ENCODE results near the gene ANO9. TPM values are rescaled to one million over a fixed set of nuclear protein-coding genes. Genes with fewer than 3 reads are reported as not detected.

ANO9 gene
- total RNA-seq, 4 donors from 2014 or later: 11.0 to 22.1 (median 16.2) TPM

DNA sequence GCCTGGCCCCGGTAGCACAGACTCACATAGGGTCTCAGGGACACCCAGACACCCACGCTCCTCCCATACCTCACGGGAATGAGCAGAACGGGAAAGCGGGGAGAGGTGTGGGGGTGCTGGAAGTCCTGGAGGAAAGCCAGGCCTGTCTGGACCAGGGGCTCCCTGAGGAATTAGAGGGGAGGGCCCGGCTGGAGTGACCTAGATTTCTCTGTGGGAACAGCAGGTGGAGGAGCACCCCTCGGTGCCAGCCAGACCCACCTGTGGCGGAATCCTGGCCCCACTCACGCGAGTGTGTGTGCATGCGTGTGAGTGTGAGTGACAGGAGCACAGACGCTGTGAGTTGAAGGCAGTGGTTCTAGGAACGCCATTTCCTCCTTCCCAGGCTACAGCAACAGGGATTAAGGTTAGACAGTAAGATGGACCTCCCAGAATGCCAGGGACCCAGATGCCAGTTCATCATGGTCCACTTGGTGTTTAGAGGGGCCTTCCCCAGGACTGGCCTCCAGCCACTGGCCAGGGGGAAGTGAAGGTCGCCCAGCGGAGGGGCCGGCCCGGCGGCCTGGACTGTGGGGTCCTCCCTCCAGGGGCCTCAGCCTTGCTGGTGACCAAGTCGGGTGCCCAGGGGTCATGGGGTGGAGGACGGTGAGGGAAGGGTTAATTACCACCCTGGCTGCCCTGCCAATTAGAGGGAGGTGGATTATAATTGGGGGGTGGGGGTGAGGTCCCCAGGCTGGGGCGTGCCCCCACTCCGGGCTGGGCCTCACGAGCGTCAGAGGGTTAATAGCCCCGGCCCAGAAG lies 46.8 kb downstream of the ANO9 start:
- intact Hi-C loops (cut with DNase I): no loop called here
- Histone ChIP-seq H3K9me3 (no peaks in the 10 kb centered on the region), H3K27me3 (peaks cover 0 to 33% (median 2%) of the 10 kb centered on the region in 4 donors), H3K27ac (peak overlapping the region; percentile 87 to 97 (median 95)), H3K4me3 (peak overlapping the region; percentile 65 to 74 (median 68)), H3K4me1 (peaks cover 8 to 47% (median 19%) of the 10 kb centered on the region in 3 donors), H3K36me3 (peaks cover 0 to 28% (median 0%) of the 10 kb centered on the region in 3 donors)
- DNase-seq: no peak
- TF ChIP-seq POLR2A (IDR thresholded peaks at IDR 0.05) (no peak), CTCF (IDR thresholded peaks at IDR 0.05) (no peak)
- WGBS, 2 donors: 30 to 42% methylated on average over 4 to 18 of the region's 25 CpGs

GRCh38 chr11:394034-394857 lies 47.6 kb downstream of the ANO9 start, which contains the start of gene PKP3:
Gene PKP3 (plus strand): TSS chr11:394209. CDS start chr11:394293, 84 bp downstream.
- DNase-seq: no peak
- Histone ChIP-seq H3K27ac (peak within 1 kb of the TSS; percentile 87 to 97 (median 95)), H3K27me3 (peaks cover 0 to 28% (median 0%) of the 10 kb centered on the region in 4 donors)

GRCh38 chr11:393219-394033 lies 48.4 kb downstream of the ANO9 start:
- H3K4me1 ChIP-seq: peaks cover 8 to 46% (median 19%) of the 10 kb centered on the region in 3 donors
- no peak for DNase-seq
- no peaks in the 10 kb centered on the region for H3K9me3 ChIP-seq
- WGBS, 2 donors: 0 to 19% methylated on average over 1 to 3 of the region's 17 CpGs
- H3K4me3 ChIP-seq: peak overlapping the region; percentile 65 to 74 (median 68)
- H3K27me3 ChIP-seq: peaks cover 0 to 22% (median 0%) of the 10 kb centered on the region in 4 donors
- H3K36me3 ChIP-seq: peaks cover 0 to 15% (median 0%) of the 10 kb centered on the region in 3 donors
- H3K27ac ChIP-seq: peak overlapping the region; percentile 87 to 97 (median 95)
- TF ChIP-seq POLR2A (IDR thresholded peaks at IDR 0.05) (peak in 2 of 4 donors; percentile 31 to 64), CTCF (IDR thresholded peaks at IDR 0.05) (no peak)
- intact Hi-C loops (cut with DNase I): no loop called here

More at GRCh38 chr11:394034-394857, 47.6 kb downstream of the ANO9 start, which contains the start of gene PKP3:
- H3K4me1 ChIP-seq: peaks cover 8 to 46% (median 19%) of the 10 kb centered on the region in 3 donors
- TF ChIP-seq CTCF (IDR thresholded peaks at IDR 0.05): peak in 1 of 6 experiments; percentile 4
- TF ChIP-seq POLR2A (IDR thresholded peaks at IDR 0.05): peak in 3 of 4 donors; percentile 16 to 77 (median 70)
- 56% methylated on average over 10 of the region's 57 CpGs; no CpG with 5 or more reads in 1 of the 2 donors for WGBS, 2 donors
- H3K9me3 ChIP-seq: no peaks in the 10 kb centered on the region
- intact Hi-C loops (cut with DNase I): no loop called here
- peak within 1 kb of the TSS; percentile 65 to 74 (median 68) for H3K4me3 ChIP-seq
- H3K36me3 ChIP-seq: peaks cover 0 to 21% (median 0%) of the 10 kb centered on the region in 3 donors

- Histone ChIP-seq H3K27ac (peak overlapping the region; percentile 87 to 97 (median 95)), H3K4me1 (peaks cover 8 to 42% (median 19%) of the 10 kb centered on the region in 3 donors), H3K4me3 (peak overlapping the region; percentile 65 to 74 (median 68))
Observed at GRCh38 chr11:392102-392777, 49.6 kb downstream of the ANO9 start.

More at GRCh38 chr11:392102-392777, 49.6 kb downstream of the ANO9 start:
- intact Hi-C loops (cut with DNase I): no loop called here
- no peaks in the 10 kb centered on the region for H3K9me3 ChIP-seq
- H3K27me3 ChIP-seq: peaks cover 0 to 22% (median 0%) of the 10 kb centered on the region in 4 donors
- peaks cover 0 to 9% (median 0%) of the 10 kb centered on the region in 3 donors for H3K36me3 ChIP-seq
- TF ChIP-seq POLR2A (IDR thresholded peaks at IDR 0.05) (peak in 1 of 4 donors; percentile 40), CTCF (IDR thresholded peaks at IDR 0.05) (no peak)
- DNase-seq: no peak
- 41% methylated on average over 6 of the region's 36 CpGs; no CpG with 5 or more reads in 1 of the 2 donors for WGBS, 2 donors

Measured in esophagus squamous epithelium (tissue), 5 donors.